ENCODE results near the gene NHS. TPM values are rescaled to one million over a fixed set of nuclear protein-coding genes. Genes with fewer than 3 reads are reported as not detected.

NHS gene
- total RNA-seq, 4 donors from 2014 or later: 2.4 to 5.4 (median 4.0) TPM

- no peak for DNase-seq (ENCODE audit: low spot score in 2 of 2)
- intact Hi-C loops (cut with DNase I; ENCODE audit: low total_unique reads): no loop called here
- no peak overlapping the region for H3K4me3 ChIP-seq (ENCODE audit: low read depth, poor library complexity, severe bottlenecking)
- TF ChIP-seq POLR2A (IDR thresholded peaks at IDR 0.05): no peak
- no peak for TF ChIP-seq CTCF (IDR thresholded peaks at IDR 0.05)
- WGBS, 2 donors: 71 to 75% methylated on average over 3 of the region's 3 CpGs
Observed at GRCh38 chrX:17662391-17662790, 287.4 kb downstream of the NHS start.

DNA sequence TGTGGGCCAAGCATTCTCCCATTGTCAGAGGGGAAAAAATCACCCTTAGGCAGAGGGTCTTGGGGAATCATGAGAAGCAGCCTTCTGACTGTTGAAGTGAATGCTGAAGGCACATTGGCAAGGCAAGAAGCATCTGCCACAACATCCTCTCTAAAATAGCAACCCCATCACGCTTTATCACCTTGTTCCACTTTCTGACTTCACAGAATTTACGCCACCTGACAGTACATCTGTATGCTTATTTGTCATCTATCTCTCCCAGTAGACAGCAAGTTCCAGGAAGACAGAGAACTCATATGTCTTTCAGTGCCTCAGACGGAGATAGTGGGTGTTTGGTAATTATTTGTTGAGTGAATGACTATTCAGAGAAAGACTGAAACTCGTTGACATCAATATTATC lies 293.9 kb downstream of the NHS start:
- TF ChIP-seq POLR2A (IDR thresholded peaks at IDR 0.05) (no peak), CTCF (IDR thresholded peaks at IDR 0.05) (no peak)
- no peak for DNase-seq (ENCODE audit: low spot score in 2 of 2)
- intact Hi-C loops (cut with DNase I; ENCODE audit: low total_unique reads): no loop called here
- WGBS, 2 donors: 58 to 82% methylated on average over 4 of the region's 4 CpGs
- H3K4me3 ChIP-seq (ENCODE audit: low read depth, poor library complexity, severe bottlenecking): no peak overlapping the region

DNA sequence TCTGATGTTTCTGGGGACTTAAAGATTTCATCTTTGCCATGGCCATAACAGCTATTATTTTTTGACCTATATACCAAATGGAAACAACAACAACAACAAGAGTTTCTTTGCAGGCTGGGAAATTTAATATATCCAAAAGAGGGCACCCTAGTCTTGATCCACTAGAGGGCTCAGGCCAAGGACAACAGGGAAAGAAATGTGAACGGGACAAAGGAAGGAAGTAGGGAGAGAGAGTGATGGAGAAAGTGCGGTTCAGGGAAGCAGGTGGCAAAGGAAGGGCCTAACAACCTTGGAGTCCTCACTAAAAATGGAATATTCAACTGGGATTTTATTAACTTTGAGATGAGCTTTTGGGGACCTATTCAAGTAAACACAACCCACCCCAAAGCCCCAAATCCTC lies 294.5 kb downstream of the NHS start:
- no peak for DNase-seq (ENCODE audit: low spot score in 2 of 2)
- TF ChIP-seq POLR2A (IDR thresholded peaks at IDR 0.05) (no peak), CTCF (IDR thresholded peaks at IDR 0.05) (no peak)
- 55 to 65% methylated on average over 2 of the region's 2 CpGs for WGBS, 2 donors
- no peak overlapping the region for H3K4me3 ChIP-seq (ENCODE audit: low read depth, poor library complexity, severe bottlenecking)
- intact Hi-C loops (cut with DNase I; ENCODE audit: low total_unique reads): no loop called here

- intact Hi-C loops (cut with DNase I; ENCODE audit: low total_unique reads): no loop called here
- 93 to 100% methylated on average over 1 of the region's 1 CpG for WGBS, 2 donors
- DNase-seq (ENCODE audit: low spot score in 2 of 2): no peak
- no peak overlapping the region for H3K4me3 ChIP-seq (ENCODE audit: low read depth, poor library complexity, severe bottlenecking)
- TF ChIP-seq CTCF (IDR thresholded peaks at IDR 0.05) (no peak), POLR2A (IDR thresholded peaks at IDR 0.05) (no peak)
Observed at GRCh38 chrX:17669891-17670290, 294.9 kb downstream of the NHS start.

- intact Hi-C loops (cut with DNase I; ENCODE audit: low total_unique reads): no loop called here
- DNase-seq (ENCODE audit: low spot score in 2 of 2): no peak
- H3K4me3 ChIP-seq (ENCODE audit: low read depth, poor library complexity, severe bottlenecking): no peak overlapping the region
- TF ChIP-seq CTCF (IDR thresholded peaks at IDR 0.05) (no peak), POLR2A (IDR thresholded peaks at IDR 0.05) (no peak)
- WGBS, 2 donors: 58 to 62% methylated on average over 3 of the region's 3 CpGs
Observed at GRCh38 chrX:17670874-17671273, 295.9 kb downstream of the NHS start.

- no peak for DNase-seq (ENCODE audit: low spot score in 2 of 2)
- intact Hi-C loops (cut with DNase I; ENCODE audit: low total_unique reads): no loop called here
- WGBS, 2 donors: 34 to 66% methylated on average over 2 of the region's 2 CpGs
- no peak overlapping the region for H3K4me3 ChIP-seq (ENCODE audit: low read depth, poor library complexity, severe bottlenecking)
- TF ChIP-seq POLR2A (IDR thresholded peaks at IDR 0.05) (no peak), CTCF (IDR thresholded peaks at IDR 0.05) (no peak)
Observed at GRCh38 chrX:17674601-17675000, 299.6 kb downstream of the NHS start.
